CD4-positive, alpha-beta T cell treated with Interleukin-17A for 4 hours (primary cell): ENCODE measurements around the gene ZFPM1.
A peak's percentile ranks its signal among the peaks of the same experiment; 100 is the strongest.
"Not testable (repeated sequence)": the region's sequence is repeated elsewhere in the genome, so short reads cannot be mapped to it uniquely, and the experiment has no call there.

Experiments used
- DNase-seq: peaks from one replicate; pipeline ENCODE4 v3.0.0-alpha.2; 2020; ENCODE audit warnings: mixed read lengths

ZFPM1 gene

GRCh38 chr16:88518411-88519111, 65.5 kb downstream of the ZFPM1 start:
- DNase-seq = not testable (repeated sequence)

- no peak for DNase-seq
Measured at GRCh38 chr16:88519240-88519639, 66.2 kb downstream of the ZFPM1 start.

GRCh38 chr16:88519938-88520653, 67.0 kb downstream of the ZFPM1 start:
- DNase-seq = no peak

- no peak for DNase-seq
Measured at GRCh38 chr16:88521674-88522073, 68.6 kb downstream of the ZFPM1 start.

GRCh38 chr16:88522276-88522949, 69.3 kb downstream of the ZFPM1 start:
- DNase-seq = no peak

- DNase-seq = no peak
Measured at GRCh38 chr16:88523309-88524161, 70.5 kb downstream of the ZFPM1 start.

- no peak for DNase-seq
Measured at GRCh38 chr16:88524274-88524972, 71.3 kb downstream of the ZFPM1 start.

GRCh38 chr16:88524973-88525662, 72.0 kb downstream of the ZFPM1 start:
- DNase-seq = no peak

- DNase-seq = no peak
Measured at GRCh38 chr16:88525663-88525990, 72.5 kb downstream of the ZFPM1 start.

- DNase-seq = no peak
Measured at GRCh38 chr16:88526008-88526905, 73.2 kb downstream of the ZFPM1 start.

- no peak for DNase-seq
Measured at GRCh38 chr16:88526906-88527185, 73.8 kb downstream of the ZFPM1 start.

GRCh38 chr16:88527186-88527936, 74.3 kb downstream of the ZFPM1 start:
- DNase-seq = peak; percentile 76

- DNase-seq = no peak
Measured at GRCh38 chr16:88527937-88528743, 75.1 kb downstream of the ZFPM1 start.

GRCh38 chr16:88528902-88529318, 75.8 kb downstream of the ZFPM1 start:
- no peak for DNase-seq

GRCh38 chr16:88529596-88529995, 76.5 kb downstream of the ZFPM1 start:
- no peak for DNase-seq

- no peak for DNase-seq
Measured at GRCh38 chr16:88530051-88530857, 77.2 kb downstream of the ZFPM1 start.

GRCh38 chr16:88530858-88531203, 77.8 kb downstream of the ZFPM1 start:
- DNase-seq = no peak

GRCh38 chr16:88531346-88531745, 78.3 kb downstream of the ZFPM1 start:
- no peak for DNase-seq
